NCI-H2081 treated with DMSO at 0.1 percent for 48 hours (cell line): ENCODE results near the gene SEMA3B.

Source experiments
- DNase-seq: peaks from one replicate; lab custom pipeline; 2025; lab: John Stamatoyannopoulos, UW

Gene SEMA3B

DNA sequence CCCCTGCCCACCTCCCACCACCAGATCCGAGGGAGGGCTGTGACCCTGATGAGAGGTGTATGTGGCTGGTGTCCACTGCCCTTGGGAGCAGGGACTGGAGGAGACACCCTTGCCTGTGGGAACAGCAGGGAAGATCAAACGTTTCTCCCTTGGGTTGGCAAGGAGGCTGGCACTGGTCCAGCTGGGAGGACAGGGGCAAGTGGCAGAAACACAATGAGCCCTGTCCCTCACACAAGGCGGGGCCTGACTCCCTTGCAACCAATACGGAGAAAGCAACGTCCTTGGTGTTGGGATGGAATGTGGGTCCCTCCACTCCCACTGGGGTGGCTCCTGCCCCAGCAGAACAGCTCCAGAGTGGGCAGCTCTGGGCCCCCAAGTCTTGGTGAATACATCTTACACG, 48.4 kb downstream of the SEMA3B start:
- DNase-seq = no peak

DNA sequence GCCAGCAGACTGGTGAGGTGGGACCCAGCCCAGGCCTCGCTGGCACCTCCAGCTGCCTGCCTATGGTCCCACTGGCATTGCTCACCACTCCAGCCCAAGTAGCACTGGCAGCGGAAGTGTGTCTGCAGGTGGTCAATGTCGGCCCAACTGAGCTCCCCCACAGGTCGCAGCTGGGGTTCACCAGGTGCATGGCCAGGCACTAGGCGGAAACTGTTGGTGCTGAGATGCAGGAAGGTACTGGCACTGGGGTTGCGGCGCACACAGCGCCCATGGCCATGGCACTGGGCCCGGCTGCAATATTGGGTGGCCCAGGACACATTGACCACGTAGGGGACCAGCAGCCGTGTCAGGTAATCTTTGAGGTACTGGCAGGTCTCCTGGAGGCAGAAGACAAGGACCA, 49.2 kb downstream of the SEMA3B start:
- DNase-seq = no peak

DNA sequence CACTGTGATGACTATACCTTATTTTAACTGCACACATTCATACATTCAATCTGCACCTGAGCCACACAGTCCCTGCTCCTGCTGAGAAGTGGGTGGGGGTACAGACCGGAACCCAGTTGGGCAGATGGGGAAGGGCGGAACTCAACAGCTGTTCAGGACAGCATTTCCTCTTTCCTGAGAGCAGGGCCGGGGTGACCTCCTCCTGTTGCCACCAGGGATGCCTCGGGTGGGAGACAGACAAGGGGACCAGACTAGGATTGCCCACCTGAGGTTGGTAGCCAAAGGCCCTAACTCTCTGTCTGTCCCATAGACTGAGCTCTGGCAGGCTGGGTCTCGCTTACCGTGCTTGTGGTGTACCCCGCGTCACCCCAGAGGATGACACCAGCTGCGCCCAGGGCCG, 49.7 kb downstream of the SEMA3B start:
- no peak for DNase-seq

DNA sequence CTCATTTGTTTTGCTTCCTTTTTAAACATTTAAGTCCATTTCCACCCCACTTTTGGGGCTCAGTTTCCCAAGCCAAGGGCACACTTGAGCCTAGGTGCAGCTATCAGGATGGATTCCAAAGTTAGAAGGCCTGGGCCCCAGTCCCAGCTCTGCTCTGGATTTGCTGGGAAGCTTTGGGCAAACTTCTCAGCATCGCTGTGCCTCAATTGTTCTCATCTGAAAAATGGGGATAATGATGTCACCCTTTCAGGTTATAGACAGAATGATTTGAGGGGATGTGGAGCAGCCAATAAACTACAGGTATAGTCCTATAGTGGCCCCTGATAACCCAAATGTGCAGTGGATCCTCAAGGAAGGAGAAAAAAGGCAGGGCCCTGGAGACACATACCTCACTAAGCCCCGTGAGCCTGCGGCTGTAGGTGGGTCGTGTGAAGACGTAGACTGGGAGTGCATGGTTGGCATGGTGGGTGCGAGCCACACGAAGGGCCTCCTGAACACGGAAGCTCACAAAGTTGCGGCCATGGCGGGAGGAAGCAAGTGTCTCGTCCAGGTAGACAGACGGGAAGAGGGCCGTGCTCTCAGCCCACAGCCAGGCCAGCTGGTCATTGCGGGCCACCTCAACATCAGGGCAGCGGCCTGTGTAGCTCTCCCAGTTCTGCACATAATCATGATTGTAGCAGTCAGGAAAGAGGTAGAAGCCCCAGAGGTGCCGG, 50.4 kb downstream of the SEMA3B start:
- DNase-seq = no peak

DNA sequence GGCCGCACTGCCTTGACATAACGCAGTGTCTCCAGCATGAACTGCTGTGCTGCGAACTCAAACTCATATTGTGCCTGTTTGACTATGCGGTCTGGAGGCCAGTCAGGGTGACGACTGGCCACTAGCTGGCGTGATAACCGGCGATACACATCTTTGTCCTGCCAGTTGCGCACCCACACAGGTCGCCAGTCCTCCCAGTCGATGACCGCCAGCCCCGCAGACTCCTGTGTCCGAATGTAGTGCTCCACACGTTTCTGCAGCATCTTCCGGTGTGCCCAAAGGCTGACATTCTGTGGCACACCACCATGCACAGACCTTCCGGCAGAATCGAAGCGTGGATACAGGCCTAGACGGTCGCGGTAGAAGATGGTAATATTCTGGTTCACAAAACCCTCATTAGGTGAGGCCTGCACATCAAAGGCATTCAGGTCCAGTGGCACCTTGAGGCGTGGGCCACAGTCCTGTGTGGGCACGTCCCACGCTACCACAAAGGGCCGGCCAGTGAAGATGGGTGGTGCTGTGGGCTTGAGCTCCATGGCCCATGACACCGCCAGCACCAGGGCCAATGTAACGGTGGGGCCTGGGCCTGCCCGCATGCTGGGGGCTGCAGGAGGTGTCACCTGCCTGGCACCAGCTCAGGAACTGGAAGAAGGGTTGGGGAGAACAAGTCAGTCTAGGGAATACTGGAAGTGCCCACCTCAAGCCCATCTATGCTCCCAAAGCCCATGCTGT, 51.1 kb downstream of the SEMA3B start:
- DNase-seq = no peak

DNA sequence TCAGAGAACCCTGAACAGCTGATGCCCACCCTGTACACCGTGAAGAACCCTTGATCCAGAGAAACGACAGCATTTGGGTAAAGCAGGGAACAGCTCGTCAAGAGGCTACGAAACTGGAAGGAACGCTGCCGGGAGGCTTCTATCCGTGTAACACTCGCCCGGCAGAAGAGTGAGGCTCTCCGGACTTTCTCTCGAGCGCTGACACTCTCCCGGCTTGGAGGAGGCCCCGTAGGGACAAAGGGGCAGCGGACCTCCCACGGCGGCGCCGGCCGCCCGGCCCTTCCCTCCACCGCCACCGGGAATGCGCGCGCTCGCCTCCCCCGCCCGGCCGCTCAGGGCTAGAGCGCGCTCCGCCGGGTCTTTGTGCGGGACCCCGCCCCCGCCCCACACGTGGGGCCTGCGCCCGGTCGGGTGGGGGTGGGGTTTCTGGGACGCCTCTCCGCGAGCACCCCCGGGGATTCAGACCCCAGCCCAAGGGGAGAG, 51.9 kb downstream of the SEMA3B start:
- DNase-seq = no peak

DNA sequence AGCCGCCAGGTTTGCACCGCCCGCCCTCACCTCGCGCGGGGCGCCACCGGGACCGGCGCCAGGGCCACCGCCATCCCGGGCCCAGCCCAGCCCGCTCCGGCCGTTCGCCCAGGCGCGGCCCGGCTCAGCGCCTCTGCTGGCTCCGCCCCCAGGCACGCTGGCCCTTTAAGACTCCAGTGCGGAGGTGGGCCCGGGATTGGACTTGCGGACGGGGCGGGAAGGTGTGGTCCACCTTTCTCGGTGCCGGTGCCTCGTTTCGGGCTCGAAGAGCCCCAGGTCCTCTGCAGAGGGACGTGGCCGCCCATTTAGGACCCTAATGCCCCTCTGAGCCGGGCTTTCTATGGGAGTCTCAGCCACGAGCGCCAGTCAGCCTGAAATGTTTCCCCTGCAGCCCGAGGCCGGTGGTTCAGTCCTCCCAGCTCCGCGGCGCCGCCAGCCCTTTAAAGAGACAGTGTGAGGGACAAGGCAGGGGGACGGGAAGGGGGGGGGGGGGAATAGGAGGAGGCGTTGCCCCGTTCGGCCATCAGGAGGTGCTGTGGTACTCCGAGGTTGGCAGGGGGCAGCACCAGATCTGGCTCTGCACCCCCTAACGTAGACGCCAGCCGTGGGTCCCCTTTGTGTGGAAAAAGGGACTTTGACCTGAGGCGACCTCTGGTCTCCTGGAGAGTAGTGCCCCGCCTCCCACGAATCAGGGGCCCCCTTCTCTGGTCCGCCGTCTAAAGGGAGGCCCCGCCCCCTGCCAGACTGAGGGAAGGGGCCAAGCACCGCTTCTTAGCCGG, 52.6 kb downstream of the SEMA3B start:
- no peak for DNase-seq

DNA sequence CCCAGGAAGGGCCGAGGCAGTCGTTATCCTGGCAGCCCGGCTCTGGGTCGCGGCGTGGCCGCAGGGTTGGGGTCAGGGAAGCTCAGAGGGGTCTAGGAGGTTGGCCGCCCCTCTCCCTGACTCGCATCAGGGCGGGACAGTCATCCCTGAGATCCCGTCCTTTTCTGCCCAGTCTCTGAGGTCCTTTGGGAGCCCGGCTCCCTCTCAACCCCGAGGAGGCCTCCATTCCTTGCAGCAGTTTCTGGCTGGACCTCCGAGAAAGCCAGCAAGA, 53.1 kb downstream of the SEMA3B start:
- no peak for DNase-seq

DNA sequence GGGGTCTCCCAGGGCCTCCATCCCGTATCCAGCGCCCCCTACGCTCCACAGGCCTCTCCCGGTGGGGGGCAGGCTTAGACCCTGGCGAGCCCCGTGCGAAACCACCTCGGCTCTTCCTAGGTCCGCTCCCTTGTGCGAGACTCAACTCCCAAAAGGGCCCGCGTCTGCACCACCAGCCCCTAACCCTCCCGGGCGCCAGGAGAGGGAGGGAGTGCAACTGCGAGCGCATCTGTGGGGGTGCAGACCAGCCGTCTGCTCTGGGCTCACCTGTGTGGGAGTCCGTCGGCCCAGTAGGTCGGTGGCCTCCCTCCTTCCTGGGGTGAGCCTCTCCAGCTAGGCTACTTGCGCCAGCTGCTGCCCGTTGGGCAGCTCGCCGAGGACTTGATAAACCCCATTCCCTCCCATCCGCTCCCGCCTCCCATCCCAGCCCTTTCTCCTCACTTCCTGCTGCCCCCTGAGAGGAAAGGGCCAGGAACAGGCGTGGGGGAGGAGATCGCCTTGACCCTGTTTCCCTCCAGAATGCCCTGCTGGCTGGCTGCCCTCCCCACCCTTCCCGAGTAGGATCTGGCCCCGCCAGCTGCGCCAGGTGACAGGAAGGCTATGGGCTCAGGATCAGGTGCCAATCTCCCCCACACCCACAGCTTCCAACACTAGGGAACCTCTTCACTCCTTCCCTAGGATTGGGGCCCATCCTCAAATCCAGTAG, 53.6 kb downstream of the SEMA3B start, which contains the start of gene HYAL2:
TSS of gene HYAL2 (minus strand) at position 360 of the 706 bp plus-strand sequence. CDS start 2,256 bp downstream, outside the sequence.
- no peak for DNase-seq

DNA sequence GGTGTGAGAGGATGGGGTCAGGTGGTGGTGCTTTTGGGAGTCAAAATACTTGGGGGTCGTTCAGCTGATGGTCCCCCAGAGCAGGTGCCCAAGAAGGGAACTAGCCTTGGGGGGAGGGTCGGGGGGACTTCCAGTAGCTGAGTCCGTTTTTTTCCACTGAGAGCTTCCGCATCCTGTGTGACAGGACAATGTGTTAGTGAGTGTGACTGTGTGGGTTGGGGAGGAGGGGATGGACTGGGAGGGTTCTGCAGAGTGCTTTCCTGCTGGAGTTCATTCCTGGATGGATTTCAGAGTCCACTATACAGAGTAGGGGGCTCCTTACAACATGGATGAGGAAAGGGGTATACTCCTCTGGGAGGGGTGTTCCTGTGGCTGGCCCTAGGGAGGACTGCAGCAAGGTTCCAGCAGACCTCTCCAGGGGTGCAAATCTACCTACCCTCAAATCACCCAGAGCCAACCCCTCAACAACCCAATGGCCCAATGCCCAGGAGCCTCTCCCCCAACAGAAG, 54.2 kb downstream of the SEMA3B start:
- no peak for DNase-seq

DNA sequence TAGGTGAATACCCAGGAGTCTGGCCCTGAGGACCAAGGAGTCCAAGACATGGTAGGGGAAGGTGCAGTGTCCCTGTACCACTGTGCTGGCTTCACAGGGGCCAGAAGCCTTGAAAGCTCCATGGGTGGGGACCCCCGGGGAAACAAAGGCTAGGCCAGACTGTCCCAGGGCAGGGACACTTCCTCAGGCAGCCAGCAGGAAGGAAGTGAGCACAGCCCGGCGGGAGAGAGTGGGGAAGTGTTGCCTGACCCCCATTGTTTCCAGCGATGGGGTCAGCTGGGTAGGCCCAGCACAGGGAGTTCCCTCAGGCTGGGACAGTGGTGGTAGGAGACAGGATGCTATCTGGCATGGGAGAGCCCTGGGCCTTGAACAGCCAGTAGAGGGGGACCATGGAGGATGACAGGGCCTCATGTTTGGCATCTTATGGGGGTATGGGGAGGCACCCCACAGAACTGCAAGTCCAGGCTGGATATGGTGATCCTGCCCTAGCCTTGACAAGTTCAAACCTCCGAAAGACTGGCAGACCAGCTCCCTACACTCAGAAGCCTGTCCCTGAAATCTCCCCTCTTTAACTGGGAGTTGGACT, 54.8 kb downstream of the SEMA3B start:
- no peak for DNase-seq

DNA sequence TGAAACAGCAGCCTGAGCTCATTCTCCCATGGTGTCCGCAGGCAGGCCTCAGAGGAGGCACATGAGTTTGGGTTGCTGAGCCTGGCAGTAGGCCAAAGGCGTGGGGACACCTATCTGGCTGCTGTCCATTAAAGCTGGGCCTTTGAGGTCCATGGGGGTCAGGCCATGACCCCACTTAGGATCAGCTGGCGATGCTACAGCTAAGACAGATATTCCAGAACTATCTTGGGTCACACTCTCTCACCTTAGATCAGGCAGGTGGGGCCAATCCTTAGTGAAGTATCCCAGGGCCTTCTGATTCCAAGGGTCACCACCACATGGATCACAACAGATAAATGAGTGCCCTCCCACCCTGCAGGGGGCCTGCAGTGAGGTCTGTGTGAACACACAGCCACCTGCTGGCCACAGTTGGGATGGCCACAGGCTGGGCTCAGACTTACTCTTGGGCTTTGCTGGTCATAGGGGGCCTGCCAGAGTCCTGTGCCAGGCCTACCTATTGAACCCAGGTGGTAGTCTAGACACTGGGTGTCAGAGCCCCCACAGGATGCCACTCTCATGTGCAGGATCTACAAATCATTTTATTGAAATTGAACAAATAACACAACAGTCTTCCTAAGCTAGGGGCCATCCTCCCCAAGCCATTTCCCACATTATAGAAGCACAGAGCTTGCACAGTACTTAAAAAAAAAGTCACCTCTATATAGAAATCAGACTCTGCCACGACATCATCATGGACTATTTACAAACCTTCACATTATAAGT, 55.6 kb downstream of the SEMA3B start:
- no peak for DNase-seq

DNA sequence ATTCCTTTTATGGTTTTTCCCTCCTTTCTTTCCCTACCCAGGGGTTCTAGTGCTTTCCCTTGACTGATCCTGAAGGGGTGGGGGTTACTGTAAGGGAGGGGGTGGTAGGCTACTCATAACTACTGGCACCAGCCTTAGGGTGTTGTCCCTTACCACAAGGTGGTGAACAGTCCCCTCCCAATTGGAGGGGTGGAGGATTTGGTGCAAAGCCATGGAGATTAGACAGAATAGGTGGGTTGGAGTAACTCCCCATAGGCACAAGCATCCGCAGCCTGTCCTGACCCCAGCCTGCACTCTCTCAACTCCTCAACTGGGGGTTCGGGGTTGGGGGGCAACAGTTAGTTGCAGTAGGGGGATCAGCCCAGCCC, 56.1 kb downstream of the SEMA3B start:
- no peak for DNase-seq

DNA sequence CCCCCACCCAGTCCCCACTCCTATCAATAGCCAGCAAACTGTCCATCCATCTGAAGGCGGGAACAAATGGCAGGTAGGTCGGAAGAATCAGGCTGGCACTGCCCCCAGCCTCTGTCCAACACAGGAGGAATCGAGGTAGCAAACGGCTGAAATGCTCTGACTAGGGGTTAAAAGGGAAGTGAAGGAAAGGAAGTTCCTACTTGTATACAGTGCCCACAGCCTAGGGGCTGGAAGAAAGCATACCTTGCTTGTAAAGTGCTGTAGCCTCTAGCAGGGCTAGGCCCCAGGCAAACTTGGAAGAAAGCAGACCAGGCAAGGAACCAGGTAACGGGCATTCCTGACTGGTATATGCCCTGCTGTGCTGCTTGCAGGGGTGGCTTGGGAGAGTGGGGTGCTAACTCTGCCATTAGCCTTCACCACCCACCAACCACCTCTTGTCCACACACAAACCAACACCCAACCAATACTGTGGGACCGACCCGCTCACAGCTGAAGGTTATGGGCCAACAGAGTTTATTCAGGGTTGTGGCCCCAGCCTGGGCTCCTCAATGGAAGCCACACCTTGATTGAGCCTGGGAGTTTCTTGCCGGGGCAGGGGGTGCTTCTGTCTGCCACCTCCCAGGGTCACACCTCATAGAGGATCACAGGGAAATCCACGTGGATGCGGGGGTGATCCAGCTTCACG, 56.7 kb downstream of the SEMA3B start:
- no peak for DNase-seq

DNA sequence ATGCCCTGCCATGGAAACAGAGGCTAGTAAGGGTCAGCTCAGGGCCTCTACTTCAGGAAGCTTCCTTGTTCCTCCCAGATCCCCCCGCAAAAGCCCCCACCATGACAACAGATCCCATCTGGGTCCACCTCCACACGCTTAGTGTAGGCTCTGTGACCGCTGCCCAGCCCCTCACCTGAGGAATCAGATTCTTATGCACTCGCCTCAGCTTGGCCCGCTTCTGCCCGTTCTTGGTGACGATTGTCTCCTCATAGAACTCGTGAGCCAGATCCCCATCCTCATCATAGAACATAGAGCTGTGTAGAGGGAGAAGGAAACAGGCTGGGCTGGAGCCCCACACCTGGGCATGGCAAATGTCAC, 57.2 kb downstream of the SEMA3B start:
- no peak for DNase-seq

DNA sequence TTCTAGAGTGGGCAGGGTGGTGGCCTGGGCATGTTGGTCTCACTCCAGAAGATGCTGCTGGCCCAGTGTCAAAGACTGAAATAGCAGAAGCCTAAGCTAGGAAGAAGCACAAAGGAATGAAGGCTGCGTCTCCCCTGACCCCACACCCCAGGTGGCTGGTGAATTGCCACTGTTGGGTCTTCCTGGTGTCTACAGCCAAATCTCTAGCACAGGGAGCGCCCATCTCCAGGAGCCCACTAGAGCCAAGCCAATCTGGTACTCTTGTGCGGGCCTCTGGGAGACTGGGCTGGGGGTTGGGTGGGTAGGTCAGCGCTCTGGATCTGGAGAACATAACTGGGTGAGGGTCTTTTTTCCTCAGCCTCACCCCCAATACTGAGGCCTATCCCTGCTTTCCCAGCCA, 58.2 kb downstream of the SEMA3B start:
- DNase-seq = no peak
